A549 (cell line): ENCODE measurements around the gene EWSR1. TPM values are rescaled to one million over a fixed set of nuclear protein-coding genes. Genes with fewer than 3 reads are reported as not detected.

ENCODE experiments used
- ATAC-seq, 2 experiments: fragments of 200-7000 bp in 1 of 2; fragments of >200 bp in 1 of 2; cut with Nextera tagmentation in 1 of 2; cut with Tn5 transposase in 1 of 2; 3 replicates each; pipeline versions ENCODE4 v1.8.0 to v1.9.1; 2018 to 2020; ENCODE audit warnings: mild to moderate bottlenecking in 1 of 2, moderate library complexity in 1 of 2
- CTCF ChIA-PET: fragments of 300-600 bp; sonication (Branson Sonifier 250); formaldehyde crosslinking; extraction: SDS; loops from one replicate; lab custom pipeline; 2021; ENCODE audit warnings: antibody characterized with exemption, inconsistent platforms; lab: Yijun Ruan, JAX
- POLR2A ChIA-PET: fragments of 350-600 bp; formaldehyde crosslinking; extraction: SDS; loops from one replicate; lab custom pipeline; 2021; ENCODE audit warnings: antibody characterized with exemption, inconsistent platforms; lab: Yijun Ruan, JAX
- DNase-seq, 2 experiments: peaks; one replicate each; pipeline versions ENCODE4 v3.0.0 to v3.0.0-alpha.2; 2011 to 2016; ENCODE audit warnings: low read depth in 1 of 2, low spot score in 1 of 2
- FAIRE-seq: peaks from 2 replicates; lab custom pipeline; 2011; peaks lifted over from hg19 to GRCh38; lab: Jason Lieb, UNC
- H3K27ac ChIP-seq, 2 experiments: fragments of >200 bp; sonication (Bioruptor Twin); formaldehyde crosslinking; 3 replicates each; pipeline ENCODE4 v1.5.1; 2016 to 2017
- H3K4me1 ChIP-seq: fragments of >200 bp; sonication (Bioruptor Twin); formaldehyde crosslinking; 3 replicates; pipeline ENCODE4 v1.6.1; 2016
- H3K4me2 ChIP-seq: fragments of >200 bp; sonication (Bioruptor Twin); formaldehyde crosslinking; 3 replicates; pipeline ENCODE4 v1.6.1; 2016
- H3K4me3 ChIP-seq: fragments of >200 bp; sonication (Bioruptor Twin); formaldehyde crosslinking; 3 replicates; pipeline ENCODE4 v1.5.1; 2016
- H3K9me3 ChIP-seq: fragments of >200 bp; sonication (Bioruptor Twin); formaldehyde crosslinking; 3 replicates; pipeline ENCODE4 v1.6.1; 2016
- JUNB ChIP-seq: fragments of >200 bp; sonication (Bioruptor Twin); formaldehyde crosslinking; IDR thresholded peaks from 2 replicates; pipeline ENCODE4 v1.6.1; 2016
- MAZ ChIP-seq: fragments of 150-350 bp; IDR thresholded peaks from 2 replicates; pipeline ENCODE4 v1.6.1; 2014; ENCODE audit warnings: antibody characterized with exemption, low read depth, low read length, borderline replicate concordance
- ZNF302 ChIP-seq: fragments of 250-450 bp; sonication (Bioruptor Pico); IDR thresholded peaks from 2 replicates; pipeline ENCODE4 v1.9.0; 2021; ENCODE audit warnings: inconsistent platforms, mild to moderate bottlenecking, moderate library complexity
- WGBS: methylation state at CpG from one replicate; pipeline ENCODE4 v1.1.6; 2017; ENCODE audit errors: missing lambda C conversion rate; 5-methylcytosine and 5-hydroxymethylcytosine counted together
- polyA plus RNA-seq, 4 experiments: library from polyadenylated mRNA; depleted of rRNA in 3 of 4; stranded (reverse); fragments of >200 nt; fragmentation: RNase III in 1 of 4; extraction: RNeasy Plus Mini Kit Qiagen cat#74134 plus additional on column Dnase treatment in 1 of 4; gene quantifications; 2 replicates in 3 of 4; 3 replicates in 1 of 4; pipeline ENCODE4 v1.2.3, GENCODE V29; 2011 to 2017
- small RNA-seq, 6 experiments: library from RNA; depleted of rRNA; stranded (forward); fragments of <200 nt; gene quantifications; one replicate each; pipeline ENCODE3, GENCODE V24; 2012

EWSR1 gene
- polyA plus RNA-seq, 2 of the 4 experiments (the other 2 are of a cell fraction): 146 to 281 TPM

- Histone ChIP-seq H3K9me3 (no peaks in the 10 kb centered on the region), H3K27ac (no peak overlapping the region), H3K4me1 (peaks cover 8% of the 10 kb centered on the region; the same call in 1 of the 3 replicates), H3K4me3 (no peak overlapping the region), H3K4me2 (no peak overlapping the region)
- TF ChIP-seq MAZ (no peak), JUNB (no peak), ZNF302 (CRISPR knock-in tag) (no peak)
- ATAC-seq (no peak), FAIRE-seq (no peak), DNase-seq (no peak)
- ChIA-PET CTCF (interaction anchor here (1.5 to 5.7 kb wide), 2 partner anchors 10 to 47 kb away, joined by 3 to 33 read pairs; no protein-coding TSS in a partner anchor), POLR2A (no interaction called here)
- 90% methylated on average over 18 of the region's 18 CpGs for WGBS
Measured at GRCh38 chr22:29348956-29349355, 80.9 kb downstream of the EWSR1 start.

Small RNA genes within 50 kb of the gene (small RNA-seq; reads per million reads assigned to genes)
- gene MIR3653: 0 reads per million in 6 experiments

Other genes starting within 250 kb of the EWSR1 start
- not detected in 2 replicates for gene C22orf31, start 206.4 kb upstream of the EWSR1 start, polyA plus RNA-seq (2011; rRNA removed)
- gene C22orf31, start 206.4 kb upstream of the EWSR1 start, polyA plus RNA-seq (2017; fragmentation: RNase III; extraction: RNeasy Plus Mini Kit Qiagen cat#74134 plus additional on column Dnase treatment): not detected in 3 replicates
- gene KREMEN1, start 195.2 kb upstream of the EWSR1 start, polyA plus RNA-seq (2011; rRNA removed): 1.7 and 2.4 TPM in 2 replicates
- 2.5 to 2.7 TPM (median 2.7 TPM) in 3 replicates for gene KREMEN1, start 195.2 kb upstream of the EWSR1 start, polyA plus RNA-seq (2017; fragmentation: RNase III; extraction: RNeasy Plus Mini Kit Qiagen cat#74134 plus additional on column Dnase treatment)
- 0.28 and 0.32 TPM in 2 replicates for gene EMID1, start 62.4 kb upstream of the EWSR1 start, polyA plus RNA-seq (2011; rRNA removed)
- 0.28 to 0.53 TPM (median 0.35 TPM) in 3 replicates for gene EMID1, start 62.4 kb upstream of the EWSR1 start, polyA plus RNA-seq (2017; fragmentation: RNase III; extraction: RNeasy Plus Mini Kit Qiagen cat#74134 plus additional on column Dnase treatment)
- 10.2 and 14.2 TPM in 2 replicates for gene RHBDD3, start 287 bp upstream of the EWSR1 start, polyA plus RNA-seq (2011; rRNA removed)
- gene RHBDD3, start 287 bp upstream of the EWSR1 start, polyA plus RNA-seq (2017; fragmentation: RNase III; extraction: RNeasy Plus Mini Kit Qiagen cat#74134 plus additional on column Dnase treatment): 20.0 to 23.2 TPM (median 20.8 TPM) in 3 replicates
- gene GAS2L1, start 38.4 kb downstream of the EWSR1 start, polyA plus RNA-seq (2011; rRNA removed): 6.5 and 7.6 TPM in 2 replicates
- gene GAS2L1, start 38.4 kb downstream of the EWSR1 start, polyA plus RNA-seq (2017; fragmentation: RNase III; extraction: RNeasy Plus Mini Kit Qiagen cat#74134 plus additional on column Dnase treatment): 14.8 to 17.2 TPM (median 16.5 TPM) in 3 replicates
- 0.08 and 0.28 TPM in 2 replicates for gene RASL10A, start 47.4 kb downstream of the EWSR1 start, polyA plus RNA-seq (2011; rRNA removed)
- gene RASL10A, start 47.4 kb downstream of the EWSR1 start, polyA plus RNA-seq (2017; fragmentation: RNase III; extraction: RNeasy Plus Mini Kit Qiagen cat#74134 plus additional on column Dnase treatment): 0.22 to 0.36 TPM (median 0.25 TPM) in 3 replicates
- gene AP1B1, start 120.3 kb downstream of the EWSR1 start, polyA plus RNA-seq (2011; rRNA removed): 25.4 and 27.0 TPM in 2 replicates
- 22.0 to 22.9 TPM (median 22.5 TPM) in 3 replicates for gene AP1B1, start 120.3 kb downstream of the EWSR1 start, polyA plus RNA-seq (2017; fragmentation: RNase III; extraction: RNeasy Plus Mini Kit Qiagen cat#74134 plus additional on column Dnase treatment)
- gene RFPL1, start 170.3 kb downstream of the EWSR1 start, polyA plus RNA-seq (2011; rRNA removed): not detected in 2 replicates
- gene RFPL1, start 170.3 kb downstream of the EWSR1 start, polyA plus RNA-seq (2017; fragmentation: RNase III; extraction: RNeasy Plus Mini Kit Qiagen cat#74134 plus additional on column Dnase treatment): not detected in 3 replicates
- 0.04 and 0.06 TPM in 2 replicates for gene NEFH, start 211.9 kb downstream of the EWSR1 start, polyA plus RNA-seq (2011; rRNA removed)
- gene NEFH, start 211.9 kb downstream of the EWSR1 start, polyA plus RNA-seq (2017; fragmentation: RNase III; extraction: RNeasy Plus Mini Kit Qiagen cat#74134 plus additional on column Dnase treatment): 0.21 to 0.29 TPM (median 0.23 TPM) in 3 replicates